Stimulated activated CD4-positive, alpha-beta T cell treated with anti-CD3 and anti-CD28 coated beads, Interleukin-1b, Interleukin-23, amount 100 ng/mL, for 1 hour (primary cell): ENCODE data around the gene SKOR1.

ENCODE experiments used
- DNase-seq, 2 donors: peaks; one replicate each; pipeline ENCODE4 v3.0.0-alpha.2; 2020; ENCODE audit warnings: low read depth in 2 of 2

Gene SKOR1, protein sequence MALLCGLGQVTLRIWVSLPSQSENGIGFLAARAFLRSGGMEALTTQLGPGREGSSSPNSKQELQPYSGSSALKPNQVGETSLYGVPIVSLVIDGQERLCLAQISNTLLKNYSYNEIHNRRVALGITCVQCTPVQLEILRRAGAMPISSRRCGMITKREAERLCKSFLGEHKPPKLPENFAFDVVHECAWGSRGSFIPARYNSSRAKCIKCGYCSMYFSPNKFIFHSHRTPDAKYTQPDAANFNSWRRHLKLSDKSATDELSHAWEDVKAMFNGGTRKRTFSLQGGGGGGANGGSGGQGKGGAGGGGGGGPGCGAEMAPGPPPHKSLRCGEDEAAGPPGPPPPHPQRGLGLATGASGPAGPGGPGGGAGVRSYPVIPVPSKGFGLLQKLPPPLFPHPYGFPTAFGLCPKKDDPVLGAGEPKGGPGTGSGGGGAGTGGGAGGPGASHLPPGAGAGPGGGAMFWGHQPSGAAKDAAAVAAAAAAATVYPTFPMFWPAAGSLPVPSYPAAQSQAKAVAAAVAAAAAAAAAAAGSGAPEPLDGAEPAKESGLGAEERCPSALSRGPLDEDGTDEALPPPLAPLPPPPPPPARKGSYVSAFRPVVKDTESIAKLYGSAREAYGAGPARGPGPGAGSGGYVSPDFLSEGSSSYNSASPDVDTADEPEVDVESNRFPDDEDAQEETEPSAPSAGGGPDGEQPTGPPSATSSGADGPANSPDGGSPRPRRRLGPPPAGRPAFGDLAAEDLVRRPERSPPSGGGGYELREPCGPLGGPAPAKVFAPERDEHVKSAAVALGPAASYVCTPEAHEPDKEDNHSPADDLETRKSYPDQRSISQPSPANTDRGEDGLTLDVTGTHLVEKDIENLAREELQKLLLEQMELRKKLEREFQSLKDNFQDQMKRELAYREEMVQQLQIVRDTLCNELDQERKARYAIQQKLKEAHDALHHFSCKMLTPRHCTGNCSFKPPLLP

DNA sequence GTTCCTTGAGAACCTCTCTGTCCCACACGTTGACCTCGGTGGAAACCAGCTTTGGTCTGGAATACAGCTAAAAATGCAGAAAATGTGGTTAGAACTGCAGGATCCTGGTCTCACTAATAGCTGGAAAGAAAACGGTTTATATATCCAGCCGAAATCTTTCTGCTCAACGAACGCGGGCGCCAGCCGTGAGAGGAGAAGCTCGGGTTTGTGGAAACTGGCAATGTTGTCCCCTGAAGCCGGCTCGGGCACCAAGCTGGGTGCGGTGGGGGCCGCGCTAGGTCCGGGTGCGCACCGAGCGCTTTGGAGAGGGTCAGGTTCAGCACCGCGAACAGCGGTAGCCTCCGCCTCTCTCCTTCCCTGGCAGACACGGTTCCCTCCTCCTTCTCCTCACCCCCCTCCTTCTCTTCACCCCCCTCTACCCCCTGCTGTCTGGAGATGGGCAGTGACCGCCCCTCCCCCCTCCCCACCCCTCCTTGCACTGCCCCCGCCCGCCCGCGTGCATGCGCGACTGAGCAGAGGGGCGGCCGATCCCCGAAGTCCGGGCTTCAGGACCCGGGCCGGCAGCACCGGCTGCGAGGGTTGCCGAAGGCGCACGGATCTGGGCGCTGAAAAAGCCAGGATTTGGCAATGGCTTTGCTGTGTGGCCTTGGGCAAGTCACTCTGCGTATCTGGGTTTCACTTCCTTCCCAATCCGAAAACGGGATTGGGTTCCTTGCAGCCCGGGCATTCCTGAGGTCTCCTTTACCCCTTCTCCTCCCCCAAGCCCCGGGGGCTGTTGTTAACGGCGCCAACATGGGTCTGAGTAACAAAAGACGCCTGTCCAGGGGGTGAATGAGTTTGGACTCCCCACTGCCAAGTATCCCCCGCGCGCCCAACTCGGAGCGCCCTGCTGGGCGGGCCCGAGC lies at the start of gene SKOR1:
Gene SKOR1, plus strand, starts transcription at position 534 of the 905 bp plus-strand sequence. Its CDS starts 94 bp downstream, at position 628.
- no peak for DNase-seq

DNA sequence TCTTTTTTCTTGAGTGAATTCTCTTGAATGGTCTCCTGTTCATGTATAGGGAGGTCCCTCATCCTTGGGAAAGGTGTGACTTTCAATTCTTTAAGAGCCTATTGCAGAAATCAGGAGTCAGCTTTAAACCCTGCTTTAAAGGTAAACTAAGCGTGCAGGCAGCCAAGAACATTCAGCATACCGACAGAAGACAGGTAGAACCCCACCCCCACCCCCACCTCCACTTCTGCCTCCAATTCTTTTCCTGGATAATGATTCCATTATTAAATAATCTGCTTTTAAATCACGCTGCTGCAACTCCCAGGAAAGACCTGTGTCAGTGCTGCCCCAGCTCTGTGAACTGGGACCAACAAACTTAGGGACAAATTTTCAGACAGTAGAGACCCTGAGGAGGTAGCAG lies 49.3 kb upstream of the SKOR1 start:
- no peak for DNase-seq

DNA sequence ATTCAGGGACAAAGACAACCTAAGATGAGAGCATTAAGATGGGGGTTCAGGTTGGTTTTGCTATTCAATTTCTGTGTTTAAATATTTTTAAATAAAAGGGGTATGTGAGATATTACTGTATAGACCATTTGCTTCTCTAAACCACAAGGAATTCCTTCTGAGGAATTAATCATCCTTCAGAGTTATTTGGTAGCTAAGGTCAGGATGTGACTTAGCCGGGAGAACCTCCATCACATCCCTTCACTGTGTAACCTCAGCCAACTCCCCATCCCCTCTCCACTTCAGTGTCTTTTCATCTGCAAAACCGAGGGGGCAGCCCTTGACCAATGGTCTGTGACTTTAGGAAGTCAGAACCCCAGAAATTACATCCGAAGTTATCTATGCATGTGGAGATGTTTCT lies 48.7 kb upstream of the SKOR1 start:
- DNase-seq: no peak

DNA sequence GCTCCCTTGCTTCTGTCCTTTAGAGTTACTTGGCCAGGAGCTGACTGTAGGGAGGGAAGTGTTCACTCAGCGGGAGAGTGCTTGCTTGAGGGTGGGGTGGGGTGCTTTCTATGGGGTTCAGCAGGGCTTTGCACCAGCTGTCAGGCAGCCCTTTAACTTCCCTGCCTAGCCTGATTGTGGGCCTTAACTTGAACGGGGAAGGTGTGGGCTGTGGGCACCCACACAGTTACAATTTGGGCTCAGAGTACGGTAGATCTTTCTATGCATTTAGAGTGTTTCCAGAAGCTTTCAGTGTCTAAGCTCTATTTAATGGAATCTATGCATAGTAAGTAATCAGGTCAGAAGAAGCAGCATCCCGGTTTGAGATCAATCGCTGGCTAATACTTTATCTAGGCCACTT lies 48.2 kb upstream of the SKOR1 start:
- no peak for DNase-seq

DNA sequence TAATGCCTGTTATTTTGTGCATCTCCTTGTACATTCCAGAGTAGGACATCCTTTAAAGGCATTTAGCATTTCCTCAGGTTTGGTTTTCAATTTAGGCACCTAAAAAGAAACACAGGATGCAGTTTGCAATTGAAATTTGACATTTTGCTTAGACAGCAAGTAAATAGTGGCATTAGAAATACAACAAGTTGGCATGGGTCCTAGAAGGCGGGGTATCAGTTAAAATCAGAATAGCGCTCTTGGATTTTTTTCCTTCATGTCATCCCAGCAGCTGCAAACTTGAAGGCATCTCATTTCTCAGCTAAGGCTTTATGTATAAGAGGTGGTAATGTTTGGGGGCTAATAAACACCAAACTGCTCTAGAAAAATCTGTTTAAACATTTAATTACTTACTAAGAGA lies 47.5 kb upstream of the SKOR1 start:
- DNase-seq: no peak

DNA sequence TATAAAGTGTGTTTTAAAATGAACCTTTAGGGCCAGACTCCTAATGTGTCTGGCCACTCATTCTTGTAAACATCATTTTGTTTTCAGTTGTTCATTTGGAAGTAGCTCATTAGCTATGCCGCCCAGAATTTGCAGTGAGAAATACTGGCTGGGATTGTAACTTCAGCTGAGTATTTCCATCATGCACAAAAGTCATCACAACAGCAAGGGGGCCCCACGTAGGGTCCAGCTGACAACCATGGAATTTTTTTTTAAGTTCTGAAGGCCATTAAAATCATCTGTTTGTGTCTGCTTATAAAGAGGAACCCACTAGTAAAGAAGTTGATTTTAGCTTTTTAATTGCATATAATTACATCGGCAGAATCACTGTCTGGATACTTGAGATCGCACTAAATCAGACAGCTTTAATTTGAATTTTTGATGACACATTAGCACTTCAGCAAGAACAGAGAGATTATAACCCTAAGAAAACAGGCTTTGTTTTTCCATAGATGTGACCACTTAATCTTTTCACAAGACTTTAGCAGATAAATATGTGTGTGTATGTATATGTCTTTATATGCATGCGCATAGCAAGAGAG lies 46.3 kb upstream of the SKOR1 start:
- no peak for DNase-seq

DNA sequence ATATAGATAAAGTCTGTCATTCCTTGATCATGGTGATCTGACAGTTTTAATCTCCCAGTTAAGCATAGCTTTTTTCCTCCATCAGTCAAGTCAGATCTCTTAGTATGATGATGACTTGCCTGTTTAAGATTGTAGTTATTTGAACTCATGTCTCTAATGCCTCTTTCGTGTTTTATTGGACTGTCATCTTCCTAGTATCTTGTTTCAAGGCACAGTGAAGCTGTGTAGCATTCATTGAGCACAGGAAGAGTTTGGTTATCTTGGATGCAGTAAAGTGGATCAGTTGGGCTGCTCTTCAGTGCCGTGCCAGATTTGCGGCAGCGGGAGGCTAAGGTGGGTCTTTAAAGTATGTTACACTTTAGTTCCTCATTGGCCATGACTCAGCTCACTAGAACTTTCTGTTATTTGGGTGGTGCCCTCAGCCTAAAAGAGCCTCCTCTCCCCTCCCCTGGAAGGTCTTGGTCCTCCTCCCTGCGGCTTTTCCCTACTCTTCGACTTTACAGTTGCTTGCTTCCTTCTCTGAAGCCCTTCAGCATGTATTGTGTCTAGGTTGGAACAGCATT lies 45.7 kb upstream of the SKOR1 start:
- DNase-seq: no peak

DNA sequence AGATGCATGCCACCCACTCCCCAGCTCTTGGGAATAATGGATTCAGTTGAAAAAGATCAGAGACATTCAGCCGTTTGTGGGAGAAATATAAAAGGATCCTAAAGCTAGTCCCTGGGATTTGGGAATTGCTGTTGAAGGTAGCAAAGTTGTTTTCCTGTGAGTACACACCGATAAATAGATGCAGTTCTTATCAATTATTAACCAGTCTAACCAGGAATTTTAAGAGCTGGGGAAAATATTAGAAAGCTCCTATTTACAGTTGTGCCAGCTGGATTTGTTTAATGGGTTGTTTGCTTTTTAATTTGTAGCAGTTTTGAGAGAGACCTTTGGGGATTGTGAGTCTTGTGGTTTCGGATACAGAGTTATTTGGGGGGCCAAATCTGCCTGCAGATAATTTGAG lies 44.2 kb upstream of the SKOR1 start:
- DNase-seq: no peak

DNA sequence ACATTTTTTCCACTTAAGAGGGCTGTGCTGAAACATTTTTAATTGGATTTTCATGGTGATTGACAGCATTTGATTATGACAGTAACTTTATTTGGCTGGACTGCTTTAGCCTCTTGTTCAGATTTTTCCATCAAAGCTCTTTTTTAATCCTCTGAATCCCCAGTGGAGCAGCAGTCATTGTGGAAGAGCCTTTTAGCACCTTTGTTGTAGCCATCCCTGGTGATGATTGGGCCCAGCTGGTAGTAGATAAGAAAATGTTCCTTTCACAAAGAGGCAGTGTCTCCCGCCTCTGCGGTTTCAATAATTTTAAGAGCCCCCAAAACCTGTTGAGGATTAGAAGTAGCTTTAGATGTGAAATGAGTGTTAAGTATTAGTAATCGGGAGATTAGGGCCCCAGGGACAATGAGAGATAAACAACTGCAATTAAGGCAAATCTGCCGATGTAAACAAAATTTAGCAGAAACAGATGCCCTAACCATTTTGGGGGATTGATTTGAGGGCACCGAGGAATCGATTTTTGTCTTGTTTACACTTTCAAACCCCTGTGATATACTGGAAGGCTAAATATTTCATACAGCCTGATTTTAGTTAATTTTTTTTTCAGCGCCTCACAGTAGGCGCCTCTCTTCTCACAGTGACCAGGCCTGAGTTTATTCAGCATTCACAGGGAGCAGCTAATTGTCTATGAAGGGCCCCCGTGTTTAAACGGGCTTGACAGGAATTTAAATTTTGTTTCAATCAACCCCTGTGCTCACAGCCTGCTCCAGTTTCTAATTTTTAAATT lies 43.2 kb upstream of the SKOR1 start:
- DNase-seq: no peak

DNA sequence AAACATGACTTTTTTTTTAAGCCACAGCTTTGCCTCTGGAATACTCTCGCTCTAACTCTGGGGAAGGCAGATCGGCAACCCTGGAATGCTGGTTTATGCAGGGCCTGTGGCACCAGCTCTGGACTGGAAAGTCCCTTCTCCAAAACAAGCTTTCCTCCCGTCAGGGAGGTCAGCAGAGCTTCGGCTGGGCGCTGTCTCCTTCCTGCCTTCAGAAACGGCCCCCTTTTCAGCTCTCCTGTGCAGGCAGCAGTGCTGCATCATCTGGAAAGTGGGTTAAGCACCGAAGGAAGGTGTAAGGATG lies 42.7 kb upstream of the SKOR1 start:
- DNase-seq: no peak

DNA sequence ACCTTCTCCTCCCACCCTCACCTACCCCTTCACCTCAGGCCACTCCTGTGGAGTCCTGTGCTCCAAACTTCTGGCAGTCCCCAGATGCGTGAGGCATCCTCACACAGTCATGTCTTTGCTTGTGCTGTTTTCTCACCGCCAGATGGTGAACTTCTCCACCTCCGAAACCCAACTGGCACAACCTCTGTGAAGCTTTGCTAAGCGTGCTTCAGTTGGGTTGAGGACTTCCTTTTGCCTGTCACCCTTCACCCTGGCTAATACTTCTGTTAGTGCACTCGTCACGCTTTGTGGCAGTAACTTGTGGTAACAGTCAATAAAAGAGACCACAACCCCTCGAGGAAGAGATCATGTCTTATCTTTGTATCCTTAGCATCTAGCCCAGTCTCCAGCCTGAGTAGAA lies 42.0 kb upstream of the SKOR1 start:
- DNase-seq: no peak

DNA sequence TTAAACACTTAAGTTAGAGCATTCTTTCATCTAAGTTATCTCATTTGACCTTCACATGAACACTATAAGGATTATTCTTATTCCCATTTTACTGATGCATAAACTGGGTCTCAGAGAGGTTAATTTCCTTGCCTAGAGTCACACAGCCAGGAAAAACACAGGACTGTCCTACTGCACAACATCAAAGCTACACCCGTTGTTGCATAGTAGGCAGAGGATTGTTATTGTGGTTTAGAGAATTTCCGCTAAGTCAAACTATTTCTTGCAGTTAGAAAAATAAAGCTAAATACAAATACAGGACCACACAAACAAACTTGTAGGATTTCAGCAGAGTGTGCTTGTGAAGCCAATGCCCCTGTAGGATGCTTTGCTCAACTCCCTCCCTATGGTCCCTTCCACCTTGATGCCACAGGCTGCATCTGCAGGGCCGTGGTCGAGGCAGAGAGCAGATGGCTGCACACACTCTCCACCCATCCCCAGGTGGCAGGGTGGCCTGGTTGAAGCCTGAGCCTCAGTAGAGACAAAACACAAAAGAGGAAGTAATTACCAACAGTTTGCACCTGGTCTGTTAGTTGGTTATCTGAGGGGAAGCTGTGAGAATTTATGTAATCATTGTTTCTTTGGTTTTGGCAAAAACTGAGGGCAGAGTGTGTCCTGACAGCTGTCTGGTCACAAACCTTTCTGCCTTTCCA lies 41.1 kb upstream of the SKOR1 start:
- no peak for DNase-seq

DNA sequence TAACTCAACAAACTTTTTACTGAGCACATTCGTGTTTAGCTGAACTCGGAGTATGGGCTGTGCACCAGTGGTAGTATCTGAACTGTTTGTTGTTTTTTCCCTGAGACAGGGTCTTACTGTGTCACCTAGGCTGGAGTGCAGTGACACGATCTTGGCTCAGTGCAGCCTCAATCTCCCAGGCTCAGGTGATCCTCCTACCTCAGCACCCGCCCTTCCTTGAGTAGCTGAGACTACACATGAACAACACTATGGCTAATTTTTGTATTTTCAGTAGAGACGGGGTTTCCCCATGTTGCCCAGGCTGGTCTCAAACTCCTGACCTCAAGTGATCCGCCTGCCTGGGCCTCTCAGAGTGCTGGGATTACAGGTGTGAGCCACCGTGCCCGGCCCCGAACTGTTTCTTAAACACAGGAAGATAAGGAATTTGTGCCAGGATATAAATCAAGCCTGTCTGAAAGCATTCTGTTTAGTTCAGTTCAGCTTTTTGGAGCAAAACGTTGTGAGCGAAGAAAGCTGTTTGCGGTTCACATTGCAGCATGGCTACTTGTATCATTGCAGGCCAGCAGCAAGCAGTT lies 40.4 kb upstream of the SKOR1 start:
- no peak for DNase-seq

DNA sequence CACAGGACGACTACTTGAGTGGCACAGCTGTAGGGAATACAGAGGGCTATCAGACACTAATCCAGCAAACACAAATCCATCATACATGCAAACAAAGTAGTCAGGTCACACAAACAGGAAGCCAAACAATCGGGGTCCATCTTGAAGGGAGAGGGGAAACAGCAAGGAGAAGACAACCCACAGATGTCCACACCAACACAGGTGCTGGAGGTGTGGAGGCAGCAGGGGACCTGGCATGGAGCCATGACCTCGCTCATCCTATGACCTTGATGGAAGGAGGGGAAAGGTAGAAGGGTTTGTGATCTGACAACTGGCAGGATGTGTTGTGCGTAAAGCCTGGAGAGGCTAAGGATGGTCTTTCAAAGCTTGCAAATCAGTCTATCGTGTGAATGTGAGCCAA lies 39.9 kb upstream of the SKOR1 start:
- no peak for DNase-seq

DNA sequence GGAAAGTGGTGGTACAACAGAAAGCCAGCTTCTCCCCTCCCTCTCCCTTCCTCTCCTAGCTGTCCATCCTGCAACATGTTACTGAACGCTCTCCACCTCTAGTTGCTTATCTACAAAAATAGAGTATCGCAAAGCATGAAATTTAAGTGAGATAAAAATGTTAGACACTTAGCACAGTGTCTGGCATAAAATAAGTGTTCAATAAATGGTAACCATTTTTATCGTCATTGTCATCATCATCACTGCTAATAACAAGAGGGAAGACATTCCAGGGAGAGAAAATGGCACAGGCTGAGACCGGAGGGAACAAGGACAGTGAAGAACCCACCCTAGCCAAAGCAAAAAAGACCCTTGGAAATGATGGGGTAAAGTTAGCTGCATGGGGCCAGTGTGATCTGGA lies 38.7 kb upstream of the SKOR1 start:
- no peak for DNase-seq

DNA sequence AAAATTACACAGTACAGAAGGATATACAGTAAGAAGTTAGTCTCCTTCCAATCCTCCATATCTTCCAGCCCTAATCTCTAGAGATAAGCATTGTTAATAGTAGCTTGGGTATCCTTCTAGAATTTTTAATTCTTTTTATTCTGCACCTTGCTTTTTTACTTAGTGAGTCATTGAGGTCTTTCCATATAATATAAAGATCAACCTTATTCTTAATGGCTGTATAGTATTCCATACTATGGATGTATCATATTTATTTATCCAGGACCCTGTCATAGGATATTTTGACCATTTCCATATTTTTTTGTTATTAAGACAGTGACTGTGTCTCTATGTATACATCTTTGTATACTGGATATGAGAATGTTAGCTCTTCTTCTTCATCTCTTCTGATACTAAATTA lies 36.3 kb upstream of the SKOR1 start:
- no peak for DNase-seq

DNA sequence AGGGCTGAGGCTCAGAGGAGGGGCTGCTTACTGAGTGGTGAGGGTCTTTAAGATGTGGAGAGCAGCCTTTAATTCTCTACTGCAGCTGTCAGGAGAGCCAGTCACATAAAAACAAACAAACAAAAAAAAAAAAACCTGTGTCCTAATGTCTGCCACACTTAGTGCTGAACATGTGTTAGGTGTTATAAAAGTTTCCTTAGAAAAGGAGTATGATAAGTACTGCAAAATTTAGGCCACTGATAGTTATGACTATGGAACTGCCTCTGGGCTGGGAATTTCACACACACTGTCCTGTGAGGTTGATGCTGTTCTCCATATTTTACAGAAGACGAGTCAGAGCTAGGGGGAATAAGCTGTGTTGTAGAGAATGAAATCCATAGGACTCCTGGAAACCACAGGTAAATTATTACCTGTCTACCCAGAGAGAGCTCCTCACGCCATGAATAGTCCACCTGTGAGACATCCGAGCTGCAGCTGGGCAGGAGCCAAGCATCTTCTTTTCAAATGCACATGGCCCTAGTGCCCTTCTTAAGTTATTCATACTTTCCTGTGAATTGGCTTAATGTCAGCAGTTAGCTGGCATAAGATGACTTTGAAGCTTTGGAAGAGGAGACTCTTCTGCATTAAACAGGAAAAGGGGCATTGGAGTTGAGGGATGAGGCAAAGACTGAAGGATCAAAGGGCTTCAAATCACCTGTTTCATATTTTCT lies 34.5 kb upstream of the SKOR1 start:
- no peak for DNase-seq

DNA sequence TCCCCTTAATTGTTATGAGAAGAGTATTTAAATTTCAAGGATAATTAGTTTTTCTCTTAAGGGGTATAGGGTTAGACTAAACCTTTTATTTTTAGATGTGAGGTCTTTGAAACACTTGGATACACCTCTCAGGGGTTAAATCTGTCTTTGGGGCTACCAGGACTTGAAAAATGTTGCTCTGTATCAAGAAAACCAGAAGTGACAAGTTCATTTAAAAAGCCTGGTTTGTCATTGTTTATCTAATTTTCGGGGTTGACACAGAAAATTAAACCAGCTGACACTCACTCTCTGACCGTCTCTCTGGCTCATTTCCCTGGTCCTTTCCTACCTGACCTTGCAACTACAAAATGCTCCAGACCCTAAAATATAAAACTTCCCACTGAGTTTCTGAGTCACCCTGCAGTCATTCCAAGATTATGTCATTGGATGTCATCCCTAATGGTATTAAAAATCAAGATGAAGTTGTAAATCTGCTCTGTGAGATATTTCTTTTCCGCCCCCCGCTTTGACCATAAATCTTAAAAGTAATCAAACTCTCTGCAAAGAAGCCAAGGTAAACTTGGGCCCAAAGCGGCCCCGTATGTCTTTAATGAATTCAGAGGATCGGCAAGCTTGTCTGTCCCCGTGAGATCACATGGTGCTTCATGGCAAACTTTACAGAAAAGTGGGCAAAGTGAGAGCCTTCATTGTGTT lies 32.9 kb upstream of the SKOR1 start:
- no peak for DNase-seq
